Heart left ventricle (tissue), 16 donors: ENCODE results near the gene SLC22A25. TPM values are rescaled to one million over a fixed set of nuclear protein-coding genes. Genes with fewer than 3 reads are reported as not detected.

Experiments
- ATAC-seq, 4 donors: fragments of 200-7000 bp; cut with Tn5 transposase; one replicate each; pipeline ENCODE4 v1.9.1; 2020 to 2022; ENCODE audit warnings: moderate library complexity in 4 of 4, mild to moderate bottlenecking in 3 of 4, moderate number of reproducible peaks in 1 of 4
- DNase-seq, 5 donors: peaks; one replicate each; pipeline ENCODE4 v3.0.0-alpha.2; 2020
- H3K27ac ChIP-seq, 12 donors: fragments of 200-600 bp; sonication (generic) in 4 of 12; one replicate each; pipeline versions ENCODE4 v1.5.0 to v1.8.0; 2016 to 2022; ENCODE audit warnings: mild to moderate bottlenecking in 2 of 12
- H3K27me3 ChIP-seq, 9 donors: fragments of 200-600 bp; sonication (generic) in 2 of 9; one replicate each; pipeline versions ENCODE4 v1.5.1 to v1.8.0; 2016 to 2022; ENCODE audit warnings: mild to moderate bottlenecking in 3 of 9
- H3K36me3 ChIP-seq, 9 donors: fragments of 200-600 bp; sonication (generic) in 2 of 9; one replicate each; pipeline versions ENCODE4 v1.5.0 to v1.8.0; 2018 to 2022; ENCODE audit warnings: mild to moderate bottlenecking in 2 of 9
- H3K4me1 ChIP-seq, 12 donors: fragments of 200-600 bp; sonication (generic) in 4 of 12; one replicate each; pipeline versions ENCODE4 v1.5.0 to v1.8.0; 2016 to 2022; ENCODE audit warnings: mild to moderate bottlenecking in 3 of 12
- H3K4me3 ChIP-seq, 12 donors: fragments of 200-600 bp; sonication (generic) in 4 of 12; one replicate each; pipeline versions ENCODE4 v1.5.0 to v1.8.0; 2017 to 2022; ENCODE audit warnings: mild to moderate bottlenecking in 9 of 12, moderate library complexity in 4 of 12
- H3K9me3 ChIP-seq, 12 donors: fragments of 200-600 bp; sonication (generic) in 4 of 12; one replicate each; pipeline versions ENCODE4 v1.5.0 to v1.8.0; 2016 to 2022; ENCODE audit warnings: mild to moderate bottlenecking in 1 of 12
- CTCF ChIP-seq, 12 donors: fragments of 200-600 bp; sonication (generic) in 4 of 12; IDR thresholded peaks; one replicate each; pipeline versions ENCODE4 v1.5.0 to v1.8.0; 2018 to 2022; ENCODE audit warnings: antibody characterized with exemption in 12 of 12, mild to moderate bottlenecking in 5 of 12
- POLR2A ChIP-seq, 2 donors: fragments of 450-650 bp; IDR thresholded peaks; one replicate each; pipeline ENCODE4 v1.6.1; 2017; ENCODE audit warnings: antibody characterized with exemption in 2 of 2, mild to moderate bottlenecking in 2 of 2, moderate library complexity in 2 of 2
- WGBS, 4 donors: extraction: QIAGEN DNeasy Blood & Tissue Kit in 2 of 4; methylation state at CpG; one replicate each; pipeline versions ENCODE4 v1.1.5 to v1.1.7; 2013 to 2018; 5-methylcytosine and 5-hydroxymethylcytosine counted together
- intact Hi-C, 10 donors: fragments of 100-400 bp; cut with DNase I; formaldehyde crosslinking; loops; one replicate each; pipeline versions ENCODE4 v1.11.1 to v1.14.2; 2022
- polyA plus RNA-seq, 2 donors: library from polyadenylated mRNA; stranded (reverse); fragments of 200-250 nt; gene quantifications; one replicate each; pipeline ENCODE4 v1.2.3, GENCODE V29; 2013
- total RNA-seq, 9 donors: library from RNA; depleted of rRNA in 2 of 9; stranded (reverse); fragments of >200 nt in 2 of 9; fragmentation: NEBNext Ultra II Directional in 3 of 9; extraction: Animal tissue kit (Norgen Biotek cat#: 25700) in 3 of 9; gene quantifications; one replicate each; pipeline versions ENCODE4 v1.1.0 to v1.2.4, GENCODE V29; 2016 to 2023
- donor health status: ischemic (EF 13 %, LVEDD 7.1; RV severe dilation, severe dysfunction).
- donor health status: healthy with polysubstance abuse.
- donor health status: DM: no; HTN: yes; CAD: no.
- donor health status: DM: no; HTN: no; CAD: no.
- donor health status: ischemic (EF 25% LVEDD 6.9; RV normal size, moderate dysfunction).
- donor health status: ischemic (EF 25% LVEDD 5.7; RV mildly dilated, moderate dysfunction).
- donor health status: healthy.
- donor health status: DM: yes; HTN: yes; CAD: no.
- donor health status: ischemic (EF 35%, LVEDD 5.7; RV mildly dilated, moderate dysfunction).
- donor health status: nonischemic (EF 11% LVEDD 7.7; RV severe dilation, severe dysfunction).
- donor health status: DM: yes; HTN: yes; CAD: no.
- donor health status: PGD.
- donor health status: ischemic (EF 29% LVEDD 5.4; RV normal size, mild dysfunction).
- donor health status: nonischemic (EF 23%, LVEDD 6.1; RV moderate dilation, normal function).

The SLC22A25 gene
- total and polyA plus RNA-seq, 11 donors, result not detected

GRCh38 chr11:63246045-63246444, 2.6 kb upstream of the SLC22A25 start:
- Histone ChIP-seq H3K4me1 (no peaks in the 10 kb centered on the region), H3K9me3 (no peaks in the 10 kb centered on the region), H3K4me3 (no peak overlapping the region), H3K27ac (no peak overlapping the region), H3K27me3 (peaks cover 0 to 19% (median 2%) of the 10 kb centered on the region in 9 donors), H3K36me3 (no peaks in the 10 kb centered on the region)
- WGBS, 4 donors, result 49 to 68% (median 61%) methylated on average over 1 of the region's 1 CpG
- TF ChIP-seq POLR2A (IDR thresholded peaks at IDR 0.05) (no peak), CTCF (IDR thresholded peaks at IDR 0.05) (no peak)
- intact Hi-C loops, result no loop called here
- DNase-seq (no peak), ATAC-seq (no peak)

GRCh38 chr11:63244862-63245261, 1.5 kb upstream of the SLC22A25 start:
- DNase-seq, result no peak
- 70 to 75% (median 72%) methylated on average over 2 of the region's 2 CpGs for WGBS, 4 donors
- ATAC-seq, result no peak
- no peaks in the 10 kb centered on the region for H3K4me1 ChIP-seq
- no peak overlapping the region for H3K4me3 ChIP-seq
- intact Hi-C loops, result no loop called here
- H3K9me3 ChIP-seq, result no peaks in the 10 kb centered on the region
- no peak overlapping the region for H3K27ac ChIP-seq
- TF ChIP-seq POLR2A (IDR thresholded peaks at IDR 0.05), result no peak
- TF ChIP-seq CTCF (IDR thresholded peaks at IDR 0.05), result no peak
- peaks cover 0 to 19% (median 2%) of the 10 kb centered on the region in 9 donors for H3K27me3 ChIP-seq
- no peaks in the 10 kb centered on the region for H3K36me3 ChIP-seq

GRCh38 chr11:63242089-63242781, 1.2 kb downstream of the SLC22A25 start:
- H3K27ac ChIP-seq, result no peak overlapping the region
- intact Hi-C loops, result no loop called here
- no peak for TF ChIP-seq POLR2A (IDR thresholded peaks at IDR 0.05)
- TF ChIP-seq CTCF (IDR thresholded peaks at IDR 0.05), result no peak
- ATAC-seq (no peak), DNase-seq (no peak)
- no peaks in the 10 kb centered on the region for H3K36me3 ChIP-seq
- 61 to 74% (median 68%) methylated on average over 5 of the region's 5 CpGs for WGBS, 4 donors
- peaks cover 0 to 15% (median 2%) of the 10 kb centered on the region in 9 donors for H3K27me3 ChIP-seq
- H3K4me1 ChIP-seq, result no peaks in the 10 kb centered on the region
- no peaks in the 10 kb centered on the region for H3K9me3 ChIP-seq
- H3K4me3 ChIP-seq, result no peak overlapping the region

- no peaks in the 10 kb centered on the region for H3K36me3 ChIP-seq
- no peak overlapping the region for H3K27ac ChIP-seq
- no peaks in the 10 kb centered on the region for H3K4me1 ChIP-seq
- H3K27me3 ChIP-seq, result peaks cover 0 to 9% (median 0%) of the 10 kb centered on the region in 9 donors
- ATAC-seq (no peak), DNase-seq (no peak)
- H3K9me3 ChIP-seq, result no peaks in the 10 kb centered on the region
- no peak overlapping the region for H3K4me3 ChIP-seq
- TF ChIP-seq CTCF (IDR thresholded peaks at IDR 0.05), result no peak
- TF ChIP-seq POLR2A (IDR thresholded peaks at IDR 0.05), result no peak
- intact Hi-C loops, result no loop called here
Measured at GRCh38 chr11:63240791-63241379, 2.5 kb downstream of the SLC22A25 start.
